Fibroblast of pulmonary artery (primary cell): ENCODE results near the gene EFCAB3.

ENCODE experiments used
- DNase-seq: peaks from one replicate; pipeline ENCODE4 v3.0.0-alpha.2; 2010; ENCODE audit warnings: low read depth
- H3K4me3 ChIP-seq: replicated peaks from 2 replicates; pipeline ENCODE4 v1.5.1; 2011; ENCODE audit warnings: low read depth, mild to moderate bottlenecking, control low read depth, low read length, moderate library complexity
- TF ChIP-seq, protein P1 (sequence below): IDR thresholded peaks from 2 replicates; pipeline ENCODE4 v1.5.1; 2011; ENCODE audit warnings: mild to moderate bottlenecking, control low read depth, low read length, inconsistent platforms; ENCODE audit errors: missing control alignments

The EFCAB3 gene

DNA sequence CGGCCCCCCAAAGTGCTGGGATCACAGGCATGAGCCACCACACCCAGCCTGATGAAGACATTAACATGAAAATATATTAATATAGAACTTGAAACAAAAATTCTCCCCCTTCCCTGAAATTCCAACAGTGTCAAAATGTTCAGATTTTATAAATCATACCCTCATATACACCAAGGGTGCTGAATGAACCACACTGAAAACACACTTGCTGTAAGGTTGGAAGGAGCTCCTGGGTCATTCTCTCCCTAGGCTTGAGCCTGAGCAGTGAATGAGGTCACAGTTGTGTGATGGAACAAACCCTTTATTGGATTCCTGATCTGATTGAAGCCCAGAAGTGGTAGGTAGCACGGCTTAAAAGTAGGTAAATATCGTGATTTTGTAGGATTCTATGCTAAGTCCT, at the start of gene EFCAB3:
Gene EFCAB3 (plus strand): TSS at position 301 of the 400 bp plus-strand sequence. CDS start 2,427 bp downstream, outside the sequence.
- H3K4me3 ChIP-seq = no peak within 1 kb of the TSS
- TF ChIP-seq, protein P1, sequence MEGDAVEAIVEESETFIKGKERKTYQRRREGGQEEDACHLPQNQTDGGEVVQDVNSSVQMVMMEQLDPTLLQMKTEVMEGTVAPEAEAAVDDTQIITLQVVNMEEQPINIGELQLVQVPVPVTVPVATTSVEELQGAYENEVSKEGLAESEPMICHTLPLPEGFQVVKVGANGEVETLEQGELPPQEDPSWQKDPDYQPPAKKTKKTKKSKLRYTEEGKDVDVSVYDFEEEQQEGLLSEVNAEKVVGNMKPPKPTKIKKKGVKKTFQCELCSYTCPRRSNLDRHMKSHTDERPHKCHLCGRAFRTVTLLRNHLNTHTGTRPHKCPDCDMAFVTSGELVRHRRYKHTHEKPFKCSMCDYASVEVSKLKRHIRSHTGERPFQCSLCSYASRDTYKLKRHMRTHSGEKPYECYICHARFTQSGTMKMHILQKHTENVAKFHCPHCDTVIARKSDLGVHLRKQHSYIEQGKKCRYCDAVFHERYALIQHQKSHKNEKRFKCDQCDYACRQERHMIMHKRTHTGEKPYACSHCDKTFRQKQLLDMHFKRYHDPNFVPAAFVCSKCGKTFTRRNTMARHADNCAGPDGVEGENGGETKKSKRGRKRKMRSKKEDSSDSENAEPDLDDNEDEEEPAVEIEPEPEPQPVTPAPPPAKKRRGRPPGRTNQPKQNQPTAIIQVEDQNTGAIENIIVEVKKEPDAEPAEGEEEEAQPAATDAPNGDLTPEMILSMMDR = no peak
- no peak for DNase-seq

GRCh38 chr17:62336527-62336926, 43.8 kb upstream of the EFCAB3 start:
- TF ChIP-seq, protein P1 = no peak

GRCh38 chr17:62343764-62344270, 36.5 kb upstream of the EFCAB3 start:
- no peak overlapping the region for H3K4me3 ChIP-seq
- TF ChIP-seq, protein P1 = no peak
- DNase-seq = no peak

More at GRCh38 chr17:62336527-62336926, 43.8 kb upstream of the EFCAB3 start:
- no peak overlapping the region for H3K4me3 ChIP-seq
- DNase-seq = no peak

- no peak overlapping the region for H3K4me3 ChIP-seq
- DNase-seq = no peak
- TF ChIP-seq, protein P1 = no peak
Observed at GRCh38 chr17:62351176-62351575, 29.2 kb upstream of the EFCAB3 start.

DNA sequence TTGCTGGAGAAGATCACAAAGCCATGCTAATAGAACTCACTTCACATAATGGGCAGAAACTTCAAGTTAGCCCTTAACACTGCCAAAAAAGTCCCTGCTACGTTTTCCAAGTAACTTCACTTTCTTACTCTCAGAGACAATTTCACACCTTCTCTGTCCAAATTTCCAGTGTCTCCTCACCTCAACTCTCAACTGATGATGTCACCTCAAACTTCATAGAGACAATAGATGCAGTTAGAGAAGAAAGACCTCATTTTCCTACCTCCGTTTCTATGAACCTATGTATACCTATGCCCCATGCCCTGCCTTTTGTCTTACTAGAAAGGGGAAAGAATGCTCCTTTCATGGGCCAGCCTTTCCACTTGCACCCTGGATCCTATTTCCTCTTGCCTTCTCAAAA, 14.2 kb upstream of the EFCAB3 start:
- DNase-seq = no peak
- no peak overlapping the region for H3K4me3 ChIP-seq
- TF ChIP-seq, protein P1 = no peak

GRCh38 chr17:62381561-62381960, 1.2 kb downstream of the EFCAB3 start:
- TF ChIP-seq, protein P1 = no peak
- DNase-seq = no peak
- no peak overlapping the region for H3K4me3 ChIP-seq

DNA sequence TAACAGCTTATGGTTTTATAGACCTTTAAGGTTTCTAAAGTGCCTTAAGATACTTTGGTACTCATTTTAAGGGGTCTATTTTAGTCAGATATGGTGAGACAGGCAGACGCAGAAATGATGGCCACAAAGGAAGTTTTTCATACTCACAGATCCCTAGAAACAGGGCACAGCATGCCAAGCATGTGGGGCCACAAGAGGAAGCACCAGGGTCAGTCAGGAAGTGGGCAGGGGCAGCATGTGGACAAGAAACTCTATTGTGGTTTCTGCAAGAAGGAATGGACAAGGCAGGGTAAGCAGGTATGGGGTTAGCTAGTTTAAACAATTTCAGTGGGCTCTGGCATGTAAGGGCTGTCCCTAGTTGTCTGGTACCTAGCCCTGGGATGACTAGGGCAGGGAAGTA, 8.5 kb downstream of the EFCAB3 start:
- H3K4me3 ChIP-seq = no peak overlapping the region
- no peak for DNase-seq
- TF ChIP-seq, protein P1 = no peak
